Astrocyte (in vitro differentiated cells and primary cell): ENCODE data around the gene STKLD1. TPM values are rescaled to one million over a fixed set of nuclear protein-coding genes. Genes with fewer than 3 reads are reported as not detected.

Source experiments
- DNase-seq: peaks from one replicate; pipeline ENCODE4 v3.0.0-alpha.2; 2010; ENCODE audit warnings: low read depth
- FAIRE-seq: peaks from 2 replicates; lab custom pipeline; 2011; peaks lifted over from hg19 to GRCh38; lab: Jason Lieb, UNC
- H2AFZ ChIP-seq: 2 replicates; pipeline ENCODE4 v1.6.0; 2012; ENCODE audit warnings: low read depth, low read length, inconsistent platforms
- H3K27ac ChIP-seq: 2 replicates; pipeline ENCODE4 v1.5.1; 2011; ENCODE audit warnings: low read depth, low read length, inconsistent platforms
- H3K27me3 ChIP-seq: 2 replicates; pipeline ENCODE4 v1.6.0; 2011; ENCODE audit warnings: low read length, inconsistent platforms; ENCODE audit not compliant: insufficient read depth
- H3K36me3 ChIP-seq: 2 replicates; pipeline ENCODE4 v1.5.1; 2011; ENCODE audit warnings: low read length, inconsistent platforms; ENCODE audit not compliant: insufficient read depth
- H3K4me1 ChIP-seq: 2 replicates; pipeline ENCODE4 v1.5.1; 2011; ENCODE audit warnings: low read length, inconsistent platforms; ENCODE audit not compliant: insufficient read depth
- H3K4me2 ChIP-seq: 2 replicates; pipeline ENCODE4 v1.6.0; 2012; ENCODE audit warnings: low read length, inconsistent platforms
- H3K4me3 ChIP-seq: 2 replicates; pipeline ENCODE4 v1.5.1; 2011; ENCODE audit warnings: low read depth, mild to moderate bottlenecking, low read length, inconsistent platforms; ENCODE audit not compliant: insufficient read depth
- H3K79me2 ChIP-seq: 2 replicates; pipeline ENCODE4 v1.6.0; 2012; ENCODE audit warnings: mild to moderate bottlenecking, low read length, inconsistent platforms; ENCODE audit not compliant: insufficient read depth
- H3K9ac ChIP-seq: 2 replicates; pipeline ENCODE4 v1.6.0; 2012; ENCODE audit warnings: mild to moderate bottlenecking, low read length, inconsistent platforms
- H3K9me3 ChIP-seq: 2 replicates; pipeline ENCODE4 v1.5.1; 2012; ENCODE audit warnings: low read depth, mild to moderate bottlenecking, low read length, inconsistent platforms; ENCODE audit not compliant: insufficient read depth
- H4K20me1 ChIP-seq: 2 replicates; pipeline ENCODE4 v1.6.0; 2012; ENCODE audit warnings: low read length, inconsistent platforms; ENCODE audit not compliant: insufficient read depth
- H3K27ac Mint-ChIP-seq: one replicate; pipeline ENCODE4 v1.8.0; 2021; ENCODE audit warnings: mild to moderate bottlenecking, mixed read lengths; ENCODE audit not compliant: unreplicated experiment
- H3K27me3 Mint-ChIP-seq: one replicate; pipeline ENCODE4 v1.8.0; 2021; ENCODE audit warnings: low read depth, mixed read lengths; ENCODE audit not compliant: unreplicated experiment
- H3K36me3 Mint-ChIP-seq: one replicate; pipeline ENCODE4 v1.8.0; 2021; ENCODE audit warnings: low read depth, mixed read lengths; ENCODE audit not compliant: unreplicated experiment
- H3K4me1 Mint-ChIP-seq: one replicate; pipeline ENCODE4 v1.8.0; 2021; ENCODE audit warnings: low read depth, mixed read lengths; ENCODE audit not compliant: unreplicated experiment
- H3K4me3 Mint-ChIP-seq: one replicate; pipeline ENCODE4 v1.8.0; 2021; ENCODE audit warnings: mild to moderate bottlenecking, moderate library complexity, mixed read lengths; ENCODE audit not compliant: unreplicated experiment
- H3K9me3 Mint-ChIP-seq: one replicate; pipeline ENCODE4 v1.8.0; 2021; ENCODE audit warnings: mild to moderate bottlenecking, mixed read lengths; ENCODE audit not compliant: unreplicated experiment
- CTCF ChIP-seq: IDR thresholded peaks from 2 replicates; pipeline ENCODE4 v1.5.1; 2011; ENCODE audit warnings: low read depth, mild to moderate bottlenecking, inconsistent platforms, low read length, moderate library complexity; ENCODE audit not compliant: insufficient read depth
- EZH2 ChIP-seq: IDR thresholded peaks from 2 replicates; pipeline ENCODE4 v1.6.1; 2012; ENCODE audit warnings: mild to moderate bottlenecking, low read length, inconsistent platforms; ENCODE audit not compliant: insufficient read depth
- total RNA-seq: library from RNA; stranded (reverse); gene quantifications from 2 replicates; pipeline ENCODE4 v1.2.1, GENCODE V29; 2021

Gene STKLD1
- total RNA-seq, 1 donor from 2014 or later, result 0.82 TPM

- no peak overlapping the region for H3K4me3 Mint-ChIP-seq
- no peak overlapping the region for H3K27ac Mint-ChIP-seq
- FAIRE-seq (no peak), DNase-seq (no peak)
- H3K9ac ChIP-seq, result no peak overlapping the region
- H3K36me3 ChIP-seq, result no peaks in the 10 kb centered on the region
- H3K4me3 ChIP-seq, result no peak overlapping the region
- H3K4me1 Mint-ChIP-seq, result no peaks in the 10 kb centered on the region
- H3K9me3 ChIP-seq, result no peaks in the 10 kb centered on the region
- no peaks in the 10 kb centered on the region for H3K27me3 ChIP-seq
- peaks cover 6% of the 10 kb centered on the region for H3K36me3 Mint-ChIP-seq
- H2AFZ ChIP-seq, result no peak overlapping the region
- no peaks in the 10 kb centered on the region for H3K79me2 ChIP-seq
- no peak overlapping the region for H3K4me2 ChIP-seq
- peaks cover 32% of the 10 kb centered on the region for H3K27me3 Mint-ChIP-seq
- no peak overlapping the region for H3K27ac ChIP-seq
- H4K20me1 ChIP-seq, result no peaks in the 10 kb centered on the region
- H3K9me3 Mint-ChIP-seq, result no peaks in the 10 kb centered on the region
- TF ChIP-seq CTCF (no peak), EZH2 (no peak)
- no peaks in the 10 kb centered on the region for H3K4me1 ChIP-seq
These were observed 63.2 kb downstream of the STKLD1 start for GRCh38 chr9:133439337-133439736.

DNA sequence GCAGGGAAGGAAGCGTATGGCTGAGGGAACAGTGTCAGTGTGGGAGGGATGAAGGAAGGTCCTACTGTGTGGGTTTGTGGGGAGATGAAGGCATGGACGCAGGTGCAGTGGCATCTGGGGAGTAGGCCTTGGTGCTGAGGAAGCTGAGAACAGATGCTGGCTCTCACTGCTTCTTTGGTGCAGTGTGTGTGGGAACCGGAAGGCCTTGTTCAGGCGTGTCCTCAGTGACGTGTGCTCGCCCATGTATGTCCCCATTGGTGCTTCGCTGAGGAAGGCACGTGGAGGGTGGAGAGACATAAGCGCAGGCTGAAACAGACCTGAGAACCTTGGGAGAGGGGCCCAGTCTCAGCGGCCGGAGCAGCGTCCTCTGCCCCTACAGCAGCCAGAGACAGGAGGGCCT, 64.7 kb downstream of the STKLD1 start:
- TF ChIP-seq EZH2 (no peak), CTCF (no peak)
- DNase-seq, result no peak

GRCh38 chr9:133441571-133441970, 65.4 kb downstream of the STKLD1 start:
- peaks cover 43% of the 10 kb centered on the region for H3K27me3 Mint-ChIP-seq

More for the DNA sequence above, 64.7 kb downstream of the STKLD1 start:
- Histone ChIP-seq H3K27me3 (no peaks in the 10 kb centered on the region), H3K36me3 (no peaks in the 10 kb centered on the region), H4K20me1 (no peaks in the 10 kb centered on the region), H3K4me1 (no peaks in the 10 kb centered on the region), H3K27ac (no peak overlapping the region), H3K79me2 (no peaks in the 10 kb centered on the region), H2AFZ (no peak overlapping the region), H3K4me3 (no peak overlapping the region), H3K4me2 (no peak overlapping the region), H3K9me3 (no peaks in the 10 kb centered on the region), H3K9ac (no peak overlapping the region)
- peaks cover 6% of the 10 kb centered on the region for H3K36me3 Mint-ChIP-seq
- peaks cover 38% of the 10 kb centered on the region for H3K27me3 Mint-ChIP-seq
- H3K9me3 Mint-ChIP-seq, result no peaks in the 10 kb centered on the region
- no peak overlapping the region for H3K27ac Mint-ChIP-seq
- FAIRE-seq, result no peak
- H3K4me1 Mint-ChIP-seq, result no peaks in the 10 kb centered on the region
- H3K4me3 Mint-ChIP-seq, result peak overlapping the region; percentile 66

More at GRCh38 chr9:133441571-133441970, 65.4 kb downstream of the STKLD1 start:
- peak overlapping the region; percentile 54 for H3K4me3 Mint-ChIP-seq
- no peaks in the 10 kb centered on the region for H3K4me1 ChIP-seq
- FAIRE-seq (no peak), DNase-seq (no peak)
- no peaks in the 10 kb centered on the region for H3K9me3 ChIP-seq
- peaks cover 5% of the 10 kb centered on the region for H3K27me3 ChIP-seq
- no peaks in the 10 kb centered on the region for H3K36me3 ChIP-seq
- no peak overlapping the region for H2AFZ ChIP-seq
- no peaks in the 10 kb centered on the region for H3K79me2 ChIP-seq
- H3K9me3 Mint-ChIP-seq, result no peaks in the 10 kb centered on the region
- no peak overlapping the region for H3K9ac ChIP-seq
- no peaks in the 10 kb centered on the region for H4K20me1 ChIP-seq
- H3K27ac Mint-ChIP-seq, result no peak overlapping the region
- peaks cover 6% of the 10 kb centered on the region for H3K36me3 Mint-ChIP-seq
- no peak for TF ChIP-seq EZH2
- TF ChIP-seq CTCF, result no peak
- no peak overlapping the region for H3K4me2 ChIP-seq
- H3K27ac ChIP-seq, result no peak overlapping the region
- H3K4me1 Mint-ChIP-seq, result no peaks in the 10 kb centered on the region
- H3K4me3 ChIP-seq, result no peak overlapping the region
